CD4-positive, alpha-beta T cell (primary cell): ENCODE data around the gene SLC7A6. TPM values are rescaled to one million over a fixed set of nuclear protein-coding genes. Genes with fewer than 3 reads are reported as not detected.
A peak's percentile ranks its signal among the peaks of the same experiment; 100 is the strongest.

Experiments used
- ATAC-seq: fragments of 200-7000 bp; cut with Tn5 transposase; one replicate; pipeline ENCODE4 v1.10.0; 2022; ENCODE audit warnings: mild to moderate bottlenecking; ENCODE audit not compliant: poor library complexity
- CTCF ChIA-PET: fragments of 350-600 bp; sonication (Branson Sonifier 250); formaldehyde crosslinking; loops from one replicate; lab custom pipeline; 2021; ENCODE audit warnings: antibody characterized with exemption, inconsistent platforms; lab: Charles Lee
- POLR2A ChIA-PET: fragments of 350-600 bp; sonication (Branson Sonifier 250); formaldehyde crosslinking; loops from one replicate; lab custom pipeline; 2021; ENCODE audit warnings: antibody characterized with exemption, inconsistent platforms; lab: Charles Lee
- DNase-seq, 14 experiments: peaks; one replicate each; pipeline ENCODE4 v3.0.0-alpha.2; 2013 to 2020; ENCODE audit warnings: mixed read lengths in 2 of 14
- H3K27ac ChIP-seq, 2 donors: one replicate each; pipeline versions ENCODE4 v1.5.1 to v1.7.0; 2013; ENCODE audit warnings: low read length in 2 of 2, low read depth in 1 of 2, mild to moderate bottlenecking in 1 of 2
- H3K27me3 ChIP-seq, 2 experiments: 1 replicate in 1 of 2; 2 replicates in 1 of 2; pipeline versions ENCODE4 v1.6.1 to v1.7.0; 2013; ENCODE audit warnings: low read length in 2 of 2, control low read depth in 1 of 2, mild to moderate bottlenecking in 1 of 2, moderate library complexity in 1 of 2; ENCODE audit not compliant: insufficient read depth in 2 of 2, control insufficient read depth in 1 of 2
- H3K36me3 ChIP-seq: one replicate; pipeline ENCODE4 v1.6.1; 2013; ENCODE audit warnings: low read length, control low read depth; ENCODE audit not compliant: insufficient read depth
- H3K4me1 ChIP-seq: one replicate; pipeline ENCODE4 v1.6.1; 2013; ENCODE audit warnings: low read length, control low read depth; ENCODE audit not compliant: insufficient read depth
- H3K4me3 ChIP-seq: one replicate; pipeline ENCODE4 v1.5.1; 2013; ENCODE audit warnings: mild to moderate bottlenecking, low read length, moderate library complexity
- H3K9me3 ChIP-seq, 2 experiments: 1 replicate in 1 of 2; 2 replicates in 1 of 2; pipeline versions ENCODE4 v1.6.1 to v1.7.0; 2013; ENCODE audit warnings: low read length in 2 of 2, mild to moderate bottlenecking in 2 of 2, control low read depth in 1 of 2, moderate library complexity in 1 of 2; ENCODE audit not compliant: control insufficient read depth in 1 of 2, insufficient read depth in 1 of 2
- H3K27ac Mint-ChIP-seq: one replicate; pipeline ENCODE4 v1.8.0; 2020; ENCODE audit warnings: mixed read lengths
- H3K27me3 Mint-ChIP-seq: one replicate; pipeline ENCODE4 v1.8.0; 2021; ENCODE audit warnings: mixed read lengths
- H3K36me3 Mint-ChIP-seq: one replicate; pipeline ENCODE4 v1.8.0; 2021; ENCODE audit warnings: low read depth, mixed read lengths
- H3K4me1 Mint-ChIP-seq: one replicate; pipeline ENCODE4 v1.8.0; 2021; ENCODE audit warnings: low read depth, mixed read lengths
- H3K4me3 Mint-ChIP-seq: one replicate; pipeline ENCODE4 v1.8.0; 2020; ENCODE audit warnings: mild to moderate bottlenecking, mixed read lengths
- H3K9me3 Mint-ChIP-seq: one replicate; pipeline ENCODE4 v1.8.0; 2020; ENCODE audit warnings: mixed read lengths
- CTCF ChIP-seq: fragments of 200-600 bp; IDR thresholded peaks from one replicate; pipeline ENCODE4 v1.8.0; 2022; ENCODE audit warnings: antibody characterized with exemption, mild to moderate bottlenecking
- intact Hi-C, 2 experiments: fragments of 100-400 bp; cut with DNase I in 1 of 2; cut with micrococcal nuclease in 1 of 2; formaldehyde crosslinking; loops; one replicate each; pipeline versions ENCODE4 v1.15.1 to v1.9.0; 2023 to 2025; cut with DNase I, micrococcal nuclease
- total RNA-seq, 174 experiments: library from RNA in 2 of 174; stranded (reverse) in 2 of 174; gene quantifications; one replicate each; pipeline ENCODE4 v1.2.3 and lab custom pipeline; 2021 to 2026

The SLC7A6 gene
- total RNA-seq, 2 experiments from 2014 or later = 187 to 197 TPM

- no peak for ATAC-seq
- H3K9me3 ChIP-seq = no peaks in the 10 kb centered on the region
- Mint-ChIP-seq H3K4me3 (peak overlapping the region; percentile 87), H3K27me3 (no peaks in the 10 kb centered on the region), H3K27ac (peak overlapping the region; percentile 87), H3K36me3 (peaks cover 67% of the 10 kb centered on the region), H3K4me1 (peaks cover 77% of the 10 kb centered on the region), H3K9me3 (no peaks in the 10 kb centered on the region)
- ChIA-PET CTCF (interaction anchor here (1.3 to 23.0 kb wide), 2 partner anchors 8 to 19 kb away, joined by 4 to 278 read pairs; partner anchors contain the start of gene SLC7A6), POLR2A (interaction anchor here (11.6 to 14.1 kb wide), 2 partner anchors 10 to 19 kb away, joined by 151 to 271 read pairs; partner anchors contain the start of gene SLC7A6)
- H3K36me3 ChIP-seq = peaks cover 32% of the 10 kb centered on the region
- H3K27me3 ChIP-seq = no peaks in the 10 kb centered on the region
- TF ChIP-seq CTCF = no peak
- peaks cover 93% of the 10 kb centered on the region for H3K4me1 ChIP-seq
- intact Hi-C loops = no loop called here
- DNase-seq = peak in 1 of 14 experiments; percentile 2
- no peak overlapping the region for H3K4me3 ChIP-seq
- peak overlapping the region; percentile 44 to 60 for H3K27ac ChIP-seq
Measured at GRCh38 chr16:68282064-68282452, 17.7 kb downstream of the SLC7A6 start.

- Mint-ChIP-seq H3K4me3 (peak overlapping the region; percentile 68), H3K36me3 (peaks cover 78% of the 10 kb centered on the region), H3K27me3 (no peaks in the 10 kb centered on the region), H3K27ac (peak overlapping the region; percentile 87), H3K4me1 (peaks cover 90% of the 10 kb centered on the region), H3K9me3 (no peaks in the 10 kb centered on the region)
- peak overlapping the region; percentile 73 to 80 for H3K27ac ChIP-seq
- peak overlapping the region; percentile 20 for H3K4me3 ChIP-seq
- ATAC-seq (no peak), DNase-seq (no peak)
- H3K27me3 ChIP-seq = no peaks in the 10 kb centered on the region
- POLR2A ChIA-PET = interaction anchor here (0.6 to 14.1 kb wide), 8 partner anchors 8 to 1618 kb away, joined by 3 to 271 read pairs (median 6); partner anchors contain the start of genes PRMT7, SLC7A6 and SLC7A6OS
- intact Hi-C loops = no loop called here
- no peaks in the 10 kb centered on the region for H3K9me3 ChIP-seq
- peaks cover 37% of the 10 kb centered on the region for H3K36me3 ChIP-seq
- TF ChIP-seq CTCF = no peak
- CTCF ChIA-PET = interaction anchor here (0.9 to 23.0 kb wide), 4 partner anchors 14 to 64 kb away, joined by 3 to 278 read pairs (median 11); partner anchors contain the start of gene SLC7A6
- peaks cover 94% of the 10 kb centered on the region for H3K4me1 ChIP-seq
Measured at GRCh38 chr16:68283346-68283745, 19.0 kb downstream of the SLC7A6 start.

GRCh38 chr16:68283801-68284598 is 19.7 kb downstream of the SLC7A6 start:
- no peak for TF ChIP-seq CTCF
- peak overlapping the region; percentile 87 for H3K27ac Mint-ChIP-seq
- H3K4me3 ChIP-seq = peak overlapping the region; percentile 20
- H3K4me3 Mint-ChIP-seq = peak overlapping the region; percentile 68
- H3K27ac ChIP-seq = peak overlapping the region; percentile 73 to 80
- peaks cover 92% of the 10 kb centered on the region for H3K4me1 Mint-ChIP-seq
- no peaks in the 10 kb centered on the region for H3K9me3 Mint-ChIP-seq
- H3K4me1 ChIP-seq = peaks cover 100% of the 10 kb centered on the region
- POLR2A ChIA-PET = interaction anchor here (0.8 to 14.1 kb wide), 6 partner anchors 10 to 179 kb away, joined by 3 to 271 read pairs (median 30); partner anchors contain the start of genes PRMT7, SLC7A6 and SLC7A6OS
- H3K27me3 ChIP-seq = no peaks in the 10 kb centered on the region
- no peaks in the 10 kb centered on the region for H3K27me3 Mint-ChIP-seq
- DNase-seq = peak in 2 of 14 experiments; percentile 26 to 37
- intact Hi-C loops = loop anchor here in 1 of 2 experiments (2.0 kb wide), 1 partner anchor 19 kb away; the partner anchor contains the start of gene SLC7A6
- H3K36me3 Mint-ChIP-seq = peaks cover 80% of the 10 kb centered on the region
- H3K9me3 ChIP-seq = no peaks in the 10 kb centered on the region
- CTCF ChIA-PET = interaction anchor here (0.7 to 23.0 kb wide), 5 partner anchors 13 to 467 kb away, joined by 3 to 278 read pairs (median 3); partner anchors contain the start of gene SLC7A6
- ATAC-seq = no peak
- H3K36me3 ChIP-seq = peaks cover 39% of the 10 kb centered on the region
